DND-41 (cell line): ENCODE measurements around the gene C16orf78.
"Not testable (repeated sequence)": the region's sequence is repeated elsewhere in the genome, so short reads cannot be mapped to it uniquely, and the experiment has no call there.

Source experiments
- ATAC-seq: fragments of 200-7000 bp; cut with Tn5 transposase; 3 replicates; pipeline ENCODE4 v1.9.1; 2021; ENCODE audit warnings: low read depth; ENCODE audit not compliant: insufficient read depth
- DNase-seq: peaks from one replicate; pipeline ENCODE4 v3.0.0-alpha.2; 2020
- H2AFZ ChIP-seq: 2 replicates; pipeline ENCODE4 v1.6.0; 2012; ENCODE audit warnings: low read depth, low read length
- H3K27ac ChIP-seq: 2 replicates; pipeline ENCODE4 v1.5.1; 2012; ENCODE audit warnings: low read length, inconsistent platforms
- H3K27me3 ChIP-seq: fragments of 200-600 bp; sonication (generic); 2 replicates; pipeline ENCODE4 v1.6.0; 2012; ENCODE audit warnings: low read length, mild to moderate bottlenecking, inconsistent platforms; ENCODE audit not compliant: insufficient read depth, poor library complexity
- H3K36me3 ChIP-seq: 2 replicates; pipeline ENCODE4 v1.5.1; 2012; ENCODE audit warnings: low read length, inconsistent platforms; ENCODE audit not compliant: insufficient read depth
- H3K4me1 ChIP-seq: 2 replicates; pipeline ENCODE4 v1.5.1; 2012; ENCODE audit warnings: mild to moderate bottlenecking, low read length; ENCODE audit not compliant: insufficient read depth
- H3K4me2 ChIP-seq: 2 replicates; pipeline ENCODE4 v1.6.0; 2012; ENCODE audit warnings: mild to moderate bottlenecking, moderate library complexity, low read length, inconsistent platforms; ENCODE audit not compliant: insufficient read depth
- H3K4me3 ChIP-seq, 2 experiments: fragments of 200-600 bp in 1 of 2; shearing (Covaris generic) in 1 of 2; 2 replicates each; pipeline ENCODE4 v1.5.1; 2012 to 2016; ENCODE audit warnings: inconsistent platforms in 2 of 2, low read length in 2 of 2, mild to moderate bottlenecking in 2 of 2, low read depth in 1 of 2, moderate library complexity in 1 of 2
- H3K79me2 ChIP-seq: 2 replicates; pipeline ENCODE4 v1.6.0; 2012; ENCODE audit warnings: low read length, inconsistent platforms; ENCODE audit not compliant: insufficient read depth
- H3K9ac ChIP-seq: 2 replicates; pipeline ENCODE4 v1.6.0; 2012; ENCODE audit warnings: low read depth, mild to moderate bottlenecking, inconsistent platforms, low read length, moderate library complexity
- H3K9me3 ChIP-seq: 2 replicates; pipeline ENCODE4 v1.5.1; 2012; ENCODE audit warnings: low read length, moderate library complexity, mild to moderate bottlenecking, inconsistent platforms; ENCODE audit not compliant: insufficient read depth, severe bottlenecking
- H4K20me1 ChIP-seq: 2 replicates; pipeline ENCODE4 v1.6.0; 2012; ENCODE audit warnings: low read length; ENCODE audit not compliant: insufficient read depth
- CTCF ChIP-seq: IDR thresholded peaks from 2 replicates; pipeline ENCODE4 v1.5.1; 2012; ENCODE audit warnings: borderline replicate concordance, low read length, moderate library complexity, mild to moderate bottlenecking; ENCODE audit not compliant: poor library complexity, severe bottlenecking; ENCODE audit errors: extremely low read depth
- EZH2 ChIP-seq: IDR thresholded peaks from 3 replicates; pipeline ENCODE4 v1.6.1; 2012; ENCODE audit warnings: borderline replicate concordance, low read depth, mild to moderate bottlenecking, moderate library complexity, low read length, inconsistent platforms; ENCODE audit not compliant: severe bottlenecking

C16orf78 gene

GRCh38 chr16:49355933-49356665 lies 17.5 kb upstream of the C16orf78 start:
- TF ChIP-seq EZH2: no peak
- no peak for TF ChIP-seq CTCF
- H4K20me1 ChIP-seq: peaks cover 3% of the 10 kb centered on the region; the same call in 1 of the 2 replicates
- H3K27ac ChIP-seq: no peak overlapping the region
- DNase-seq: no peak
- H3K79me2 ChIP-seq: no peaks in the 10 kb centered on the region
- no peaks in the 10 kb centered on the region for H3K4me1 ChIP-seq
- H3K4me2 ChIP-seq: no peak overlapping the region
- H3K9ac ChIP-seq: no peak overlapping the region
- peaks cover 6% of the 10 kb centered on the region for H3K27me3 ChIP-seq
- no peak overlapping the region for H3K4me3 ChIP-seq
- H2AFZ ChIP-seq: no peak overlapping the region
- no peaks in the 10 kb centered on the region for H3K9me3 ChIP-seq
- no peaks in the 10 kb centered on the region for H3K36me3 ChIP-seq
- no peak for ATAC-seq

- H3K9me3 ChIP-seq: no peaks in the 10 kb centered on the region
- no peaks in the 10 kb centered on the region for H4K20me1 ChIP-seq
- H3K4me2 ChIP-seq: no peak overlapping the region
- H3K27me3 ChIP-seq: peaks cover 6% of the 10 kb centered on the region
- H2AFZ ChIP-seq: no peak overlapping the region
- no peaks in the 10 kb centered on the region for H3K4me1 ChIP-seq
- no peaks in the 10 kb centered on the region for H3K36me3 ChIP-seq
- H3K4me3 ChIP-seq: no peak overlapping the region
- DNase-seq (no peak), ATAC-seq (no peak)
- H3K27ac ChIP-seq: no peak overlapping the region
- TF ChIP-seq CTCF (no peak), EZH2 (no peak)
- H3K79me2 ChIP-seq: no peaks in the 10 kb centered on the region
- no peak overlapping the region for H3K9ac ChIP-seq
Measured at GRCh38 chr16:49356728-49357488, 16.7 kb upstream of the C16orf78 start.

GRCh38 chr16:49359591-49359990 lies 14.0 kb upstream of the C16orf78 start:
- H3K4me2 ChIP-seq: no peak overlapping the region
- no peaks in the 10 kb centered on the region for H3K36me3 ChIP-seq
- ATAC-seq (no peak), DNase-seq (no peak)
- no peak overlapping the region for H2AFZ ChIP-seq
- no peaks in the 10 kb centered on the region for H3K4me1 ChIP-seq
- no peak overlapping the region for H3K27ac ChIP-seq
- no peak overlapping the region for H3K4me3 ChIP-seq
- H3K9ac ChIP-seq: no peak overlapping the region
- TF ChIP-seq CTCF (no peak), EZH2 (no peak)
- peaks cover 6% of the 10 kb centered on the region for H3K27me3 ChIP-seq
- H3K9me3 ChIP-seq: no peaks in the 10 kb centered on the region
- no peaks in the 10 kb centered on the region for H4K20me1 ChIP-seq
- no peaks in the 10 kb centered on the region for H3K79me2 ChIP-seq

GRCh38 chr16:49361731-49362130 lies 11.9 kb upstream of the C16orf78 start:
- not testable (repeated sequence) for H3K4me1 ChIP-seq, H2AFZ ChIP-seq, H3K27me3 ChIP-seq, H3K79me2 ChIP-seq, H3K4me3 ChIP-seq, H4K20me1 ChIP-seq, H3K4me2 ChIP-seq, H3K27ac ChIP-seq, H3K36me3 ChIP-seq, DNase-seq, H3K9ac ChIP-seq, H3K9me3 ChIP-seq, ATAC-seq
